Calu3 (cell line): ENCODE data around the gene NTRK1. TPM values are rescaled to one million over a fixed set of nuclear protein-coding genes. Genes with fewer than 3 reads are reported as not detected.

Source experiments
- BruUV-seq: library from RNA; stranded (reverse); fragments of 400-500 nt; replicated peaks from 2 replicates; lab custom pipeline; 2021; lab: Mats Ljungman, UMichigan
- CTCF ChIA-PET: fragments of 300-600 bp; sonication (Branson Sonifier 250); formaldehyde crosslinking; loops from one replicate; lab custom pipeline; 2022; ENCODE audit warnings: antibody characterized with exemption; lab: Charles Lee
- DNase-seq: peaks from one replicate; pipeline ENCODE4 v3.0.0; 2022
- H3K27ac Mint-ChIP-seq: one replicate; pipeline ENCODE4 v1.8.0; 2022; ENCODE audit warnings: mixed read lengths; ENCODE audit not compliant: unreplicated experiment
- H3K27me3 Mint-ChIP-seq: one replicate; pipeline ENCODE4 v1.8.0; 2022; ENCODE audit warnings: mixed read lengths; ENCODE audit not compliant: unreplicated experiment
- H3K36me3 Mint-ChIP-seq: one replicate; pipeline ENCODE4 v1.8.0; 2022; ENCODE audit warnings: mild to moderate bottlenecking, moderate library complexity, mixed read lengths; ENCODE audit not compliant: insufficient read depth, unreplicated experiment
- H3K4me1 Mint-ChIP-seq: one replicate; pipeline ENCODE4 v1.8.0; 2022; ENCODE audit warnings: mild to moderate bottlenecking, low read depth, mixed read lengths; ENCODE audit not compliant: unreplicated experiment
- H3K4me3 Mint-ChIP-seq: one replicate; pipeline ENCODE4 v1.8.0; 2022; ENCODE audit warnings: mild to moderate bottlenecking, low read depth, moderate library complexity, mixed read lengths; ENCODE audit not compliant: unreplicated experiment
- H3K9me3 Mint-ChIP-seq: one replicate; pipeline ENCODE4 v1.8.0; 2022; ENCODE audit warnings: low read depth, mixed read lengths; ENCODE audit not compliant: unreplicated experiment
- intact Hi-C: fragments of 100-400 bp; cut with micrococcal nuclease; formaldehyde crosslinking; loops from one replicate; pipeline ENCODE4 v1.10.0; 2022; ENCODE audit not compliant: unreplicated experiment
- total RNA-seq: library from RNA; stranded (reverse); gene quantifications from 2 replicates; pipeline ENCODE4 v1.2.3, GENCODE V29; 2022
- TF ChIP-seq, protein P1 (sequence below): fragments of 200-600 bp; IDR thresholded peaks from one replicate; pipeline ENCODE4 v1.8.0; 2022; ENCODE audit warnings: antibody characterized with exemption; ENCODE audit not compliant: unreplicated experiment

Gene NTRK1
- total RNA-seq, 1 experiment from 2014 or later, result not detected

DNA sequence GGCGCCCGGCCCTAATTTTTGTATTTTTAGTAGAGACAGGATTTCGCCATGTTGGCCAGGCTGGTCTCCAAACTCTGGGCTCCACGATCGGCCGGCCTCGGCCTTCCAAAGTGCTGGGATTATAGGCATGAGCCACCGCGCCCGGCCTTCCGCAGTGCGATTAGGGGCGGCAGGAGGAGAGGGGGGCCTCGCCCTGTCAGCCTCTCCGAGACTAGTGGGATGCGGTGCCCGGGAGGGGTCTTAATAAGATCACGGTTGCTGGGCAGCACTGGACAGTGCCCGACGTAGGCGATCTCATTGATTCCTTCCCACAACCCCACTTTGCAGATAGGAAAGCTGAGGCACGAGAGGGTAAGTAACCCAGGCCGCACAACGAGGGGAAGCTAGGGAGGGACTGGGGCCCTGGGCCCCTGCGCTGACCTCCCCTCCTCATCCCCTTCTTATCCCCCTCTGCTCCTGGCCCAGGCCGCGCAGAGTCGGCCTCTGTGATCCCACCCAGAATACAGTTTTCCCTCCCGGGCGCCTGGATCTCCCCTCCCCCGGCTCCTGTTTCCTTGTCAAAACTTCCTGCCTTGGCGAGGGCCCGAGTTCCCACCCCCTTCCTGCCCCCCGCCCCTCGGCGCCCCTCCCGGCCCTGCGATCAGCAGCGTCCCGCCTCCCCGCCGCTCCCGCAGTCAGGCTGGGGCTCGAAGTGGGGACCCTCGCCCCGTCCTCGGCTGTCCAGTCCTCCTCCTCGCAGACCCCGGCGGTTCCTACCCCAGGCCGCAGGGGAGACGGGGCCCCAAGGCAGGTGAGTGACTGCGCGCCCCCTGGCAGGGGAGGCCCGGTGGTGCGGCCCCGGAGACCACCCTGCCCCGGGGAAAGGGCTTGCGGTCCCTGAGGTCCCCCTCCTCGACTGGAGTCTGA, 32.6 kb downstream of the NTRK1 start, which contains the start of gene PEAR1:
Gene PEAR1, plus strand, starts transcription at position 671 of the 906 bp plus-strand sequence. CDS start 10,209 bp downstream, outside the sequence.
- intact Hi-C loops, result loop anchor here (10.0 kb wide), 1 partner anchor 268 kb away; no protein-coding TSS in a partner anchor
- no TSS peak for BruUV-seq
- CTCF ChIA-PET, result interaction anchor here (0.6 to 3.4 kb wide), 7 partner anchors 23 to 263 kb away, joined by 3 to 19 read pairs (median 5); no protein-coding TSS in a partner anchor
- TF ChIP-seq, protein P1, sequence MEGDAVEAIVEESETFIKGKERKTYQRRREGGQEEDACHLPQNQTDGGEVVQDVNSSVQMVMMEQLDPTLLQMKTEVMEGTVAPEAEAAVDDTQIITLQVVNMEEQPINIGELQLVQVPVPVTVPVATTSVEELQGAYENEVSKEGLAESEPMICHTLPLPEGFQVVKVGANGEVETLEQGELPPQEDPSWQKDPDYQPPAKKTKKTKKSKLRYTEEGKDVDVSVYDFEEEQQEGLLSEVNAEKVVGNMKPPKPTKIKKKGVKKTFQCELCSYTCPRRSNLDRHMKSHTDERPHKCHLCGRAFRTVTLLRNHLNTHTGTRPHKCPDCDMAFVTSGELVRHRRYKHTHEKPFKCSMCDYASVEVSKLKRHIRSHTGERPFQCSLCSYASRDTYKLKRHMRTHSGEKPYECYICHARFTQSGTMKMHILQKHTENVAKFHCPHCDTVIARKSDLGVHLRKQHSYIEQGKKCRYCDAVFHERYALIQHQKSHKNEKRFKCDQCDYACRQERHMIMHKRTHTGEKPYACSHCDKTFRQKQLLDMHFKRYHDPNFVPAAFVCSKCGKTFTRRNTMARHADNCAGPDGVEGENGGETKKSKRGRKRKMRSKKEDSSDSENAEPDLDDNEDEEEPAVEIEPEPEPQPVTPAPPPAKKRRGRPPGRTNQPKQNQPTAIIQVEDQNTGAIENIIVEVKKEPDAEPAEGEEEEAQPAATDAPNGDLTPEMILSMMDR, result no peak
- no peak within 1 kb of the TSS for H3K27ac Mint-ChIP-seq
- no peaks in the 10 kb centered on the region for H3K9me3 Mint-ChIP-seq
- H3K4me3 Mint-ChIP-seq, result peak within 1 kb of the TSS; percentile 33
- peaks cover 19% of the 10 kb centered on the region for H3K4me1 Mint-ChIP-seq
- peaks cover 58% of the 10 kb centered on the region for H3K27me3 Mint-ChIP-seq
- H3K36me3 Mint-ChIP-seq, result no peaks in the 10 kb centered on the region
- DNase-seq, result no peak

DNA sequence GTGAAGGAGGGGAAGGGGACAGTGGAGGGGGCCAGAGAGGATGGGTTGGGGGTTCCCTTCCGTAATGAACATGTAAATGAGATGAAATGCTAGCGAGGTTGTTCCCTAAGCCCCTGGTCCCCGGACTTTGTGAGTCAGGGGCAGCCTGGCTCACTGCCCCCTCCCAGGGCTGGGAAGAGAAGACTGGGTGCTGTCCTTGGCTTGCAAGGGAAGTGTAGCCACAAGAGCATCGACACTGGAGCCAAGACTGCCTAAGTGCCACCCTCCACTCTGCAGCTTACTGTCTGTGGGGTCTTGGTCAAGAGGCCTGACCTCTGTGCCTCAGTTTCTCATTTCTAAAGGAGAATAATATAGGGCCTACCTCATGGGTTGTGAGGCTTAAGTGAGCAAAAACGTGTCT, 33.3 kb downstream of the NTRK1 start:
- TF ChIP-seq, protein P1, result no peak
- no peak overlapping the region for H3K27ac Mint-ChIP-seq
- no TSS peak for BruUV-seq
- peaks cover 19% of the 10 kb centered on the region for H3K4me1 Mint-ChIP-seq
- H3K36me3 Mint-ChIP-seq, result no peaks in the 10 kb centered on the region
- intact Hi-C loops, result loop anchor here (10.0 kb wide), 1 partner anchor 269 kb away; no protein-coding TSS in a partner anchor
- H3K27me3 Mint-ChIP-seq, result peaks cover 58% of the 10 kb centered on the region
- H3K4me3 Mint-ChIP-seq, result no peak overlapping the region
- CTCF ChIA-PET, result interaction anchor here (1.3 kb wide), 1 partner anchor 34 kb away, joined by 4 read pairs; no protein-coding TSS in a partner anchor
- H3K9me3 Mint-ChIP-seq, result no peaks in the 10 kb centered on the region
- DNase-seq, result no peak

DNA sequence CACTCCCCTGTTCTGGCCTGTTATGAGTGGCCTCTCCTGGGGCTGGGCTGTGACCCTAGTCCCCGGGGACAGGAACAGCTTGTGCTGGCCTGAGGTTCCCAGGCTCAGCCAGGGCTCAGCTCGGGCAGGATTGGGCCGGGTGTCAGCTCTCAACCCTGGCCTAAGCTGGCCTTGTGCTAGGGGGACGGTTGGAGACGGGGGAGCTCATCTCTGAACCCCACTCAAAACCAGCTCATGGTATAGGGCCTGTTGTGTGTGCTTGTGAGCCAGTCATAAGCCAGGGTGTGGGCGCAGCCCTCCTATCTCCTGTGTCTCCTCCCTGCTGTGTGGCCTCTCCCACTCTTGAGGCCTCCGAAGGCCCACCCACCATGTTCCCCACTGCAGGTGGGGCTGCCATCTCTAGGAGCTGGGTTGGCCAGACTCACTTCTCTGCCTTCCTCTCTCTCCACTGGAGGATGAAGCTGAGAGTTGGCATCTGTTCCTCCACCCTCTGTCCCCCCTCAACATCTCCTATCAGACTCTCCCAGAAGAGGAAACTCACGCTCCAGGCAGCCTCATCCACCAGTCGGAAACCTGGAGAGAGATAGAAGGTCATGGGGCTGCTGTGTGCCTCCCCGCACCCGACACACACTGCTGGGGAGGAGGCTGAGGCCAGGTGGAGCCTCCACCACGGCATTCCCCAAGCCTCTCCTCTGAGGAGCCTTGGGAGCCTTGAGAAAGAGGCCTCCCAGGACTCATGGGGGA, 34.2 kb downstream of the NTRK1 start:
- peaks cover 19% of the 10 kb centered on the region for H3K4me1 Mint-ChIP-seq
- CTCF ChIA-PET, result interaction anchor here (1.3 kb wide), 1 partner anchor 33 kb away, joined by 4 read pairs; no protein-coding TSS in a partner anchor
- peaks cover 56% of the 10 kb centered on the region for H3K27me3 Mint-ChIP-seq
- H3K27ac Mint-ChIP-seq, result no peak overlapping the region
- no peak for DNase-seq
- no peak overlapping the region for H3K4me3 Mint-ChIP-seq
- no peaks in the 10 kb centered on the region for H3K36me3 Mint-ChIP-seq
- no peaks in the 10 kb centered on the region for H3K9me3 Mint-ChIP-seq
- TF ChIP-seq, protein P1, result no peak
- intact Hi-C loops, result loop anchor here (10.0 kb wide), 1 partner anchor 270 kb away; no protein-coding TSS in a partner anchor
- no TSS peak for BruUV-seq

DNA sequence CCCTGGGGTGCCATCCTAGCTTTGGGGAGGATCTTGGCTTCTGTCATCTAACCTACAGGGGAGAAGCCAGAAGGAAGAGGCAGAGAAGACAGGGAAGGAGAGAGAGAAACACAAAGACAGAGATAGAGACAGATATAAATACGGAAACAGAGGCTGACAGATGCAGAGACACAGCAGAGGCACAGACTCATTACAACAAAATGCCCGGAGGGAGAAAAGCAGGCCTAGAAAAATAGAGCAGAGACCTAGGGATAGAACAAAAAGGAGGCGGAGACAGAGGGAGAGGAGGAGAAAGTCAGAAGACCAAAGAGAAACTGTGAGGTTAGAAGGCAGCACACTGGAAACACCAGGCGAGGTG, 34.8 kb downstream of the NTRK1 start:
- no TSS peak for BruUV-seq
- Mint-ChIP-seq H3K27ac (no peak overlapping the region), H3K27me3 (peaks cover 51% of the 10 kb centered on the region), H3K4me1 (peaks cover 19% of the 10 kb centered on the region), H3K36me3 (no peaks in the 10 kb centered on the region), H3K4me3 (no peak overlapping the region), H3K9me3 (no peaks in the 10 kb centered on the region)
- CTCF ChIA-PET, result interaction anchor here (1.3 kb wide), 1 partner anchor 32 kb away, joined by 4 read pairs; no protein-coding TSS in a partner anchor
- no peak for DNase-seq
- TF ChIP-seq, protein P1, result no peak
- intact Hi-C loops, result loop anchor here (10.0 kb wide), 1 partner anchor 271 kb away; no protein-coding TSS in a partner anchor
